ENCODE measurements around the gene RLIM.

DNA sequence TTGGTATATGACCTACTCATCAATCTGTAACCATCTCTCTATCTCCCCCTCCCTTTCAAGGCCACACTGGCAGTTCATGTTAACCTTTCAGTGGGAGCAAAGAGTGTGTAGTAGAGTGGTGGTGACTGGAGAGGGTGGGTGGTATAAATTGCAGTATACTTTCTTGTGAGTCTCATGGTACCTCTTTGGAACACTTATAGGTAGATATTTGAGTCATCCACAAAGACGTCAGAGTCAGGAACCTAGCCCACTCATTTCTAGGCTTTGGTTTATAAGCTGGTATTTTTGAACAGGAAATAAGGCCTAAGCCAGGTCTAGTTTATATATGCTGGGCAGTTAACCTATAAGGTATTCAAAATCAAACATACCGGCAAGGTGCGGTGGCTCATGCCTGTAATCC is 36.3 kb downstream of the RLIM start:
- TF ChIP-seq CTCF (IDR thresholded peaks at IDR 0.05) (no peak), POLR2A (IDR thresholded peaks at IDR 0.05) (no peak)
